ENCODE data around the gene MAPK8IP1. TPM values are rescaled to one million over a fixed set of nuclear protein-coding genes. Genes with fewer than 3 reads are reported as not detected.

Gene MAPK8IP1
- total RNA-seq, 2 experiments from 2014 or later = 0.22 to 0.57 TPM

Other genes starting within 250 kb of the MAPK8IP1 start
- not detected for gene CHST1, start 220.0 kb upstream of the MAPK8IP1 start, total RNA-seq
- gene SLC35C1, start 80.5 kb upstream of the MAPK8IP1 start, total RNA-seq = 1 to 10 TPM; 5.6 to 6.5 TPM
- gene CRY2, start 38.2 kb upstream of the MAPK8IP1 start, total RNA-seq = 10 to 100 TPM; 13.9 to 16.2 TPM
- under 1 TPM; 0.32 to 0.76 TPM for gene FREY1, start 21.6 kb downstream of the MAPK8IP1 start, total RNA-seq
- 10 to 100 TPM; 28.6 to 32.5 TPM for gene PEX16, start 32.2 kb downstream of the MAPK8IP1 start, total RNA-seq
- under 1 TPM; 0.48 to 0.52 TPM for gene LARGE2, start 37.0 kb downstream of the MAPK8IP1 start, total RNA-seq
- gene PHF21A, start 235.8 kb downstream of the MAPK8IP1 start, total RNA-seq = 10 to 100 TPM; 40.4 to 42.6 TPM